HG03469 (cell line): ENCODE measurements around the gene UBL5.
A peak's percentile ranks its signal among the peaks of the same experiment; 100 is the strongest.
"Not testable (repeated sequence)": the region's sequence is repeated elsewhere in the genome, so short reads cannot be mapped to it uniquely, and the experiment has no call there.

Experiments
- ATAC-seq: cut with Tn5 transposase; IDR thresholded peaks from one replicate; pipeline ENCODE4 v1.9.1; 2021; ENCODE audit warnings: mild to moderate bottlenecking, moderate library complexity, moderate number of reproducible peaks; ENCODE audit not compliant: unreplicated experiment

Gene UBL5

GRCh38 chr19:9808855-9809824, 18.6 kb upstream of the UBL5 start:
- no peak for ATAC-seq

GRCh38 chr19:9811139-9811538, 16.6 kb upstream of the UBL5 start:
- no peak for ATAC-seq

GRCh38 chr19:9818175-9818733, 9.5 kb upstream of the UBL5 start:
- no peak for ATAC-seq

- ATAC-seq = peak; percentile 71
Observed at GRCh38 chr19:9818734-9819595, 8.8 kb upstream of the UBL5 start, which contains the start of gene FBXL12. Gene FBXL12 (minus strand): TSS chr19:9819079. CDS start chr19:9818813, 266 bp downstream.

- no peak for ATAC-seq
Observed at GRCh38 chr19:9819596-9819909, 8.2 kb upstream of the UBL5 start.

GRCh38 chr19:9820034-9820433, 7.7 kb upstream of the UBL5 start:
- not testable (repeated sequence) for ATAC-seq

GRCh38 chr19:9823816-9824215, 3.9 kb upstream of the UBL5 start:
- no peak for ATAC-seq

GRCh38 chr19:9828551-9829063, 889 bp downstream of the UBL5 start:
- ATAC-seq = no peak

GRCh38 chr19:9834307-9834725, 6.6 kb downstream of the UBL5 start:
- ATAC-seq = no peak

GRCh38 chr19:9834726-9835506, 7.2 kb downstream of the UBL5 start, which contains the start of gene PIN1:
Gene PIN1 (plus strand): TSS chr19:9835318. CDS start chr19:9835345, 27 bp downstream.
- peak; percentile 74 for ATAC-seq

GRCh38 chr19:9835507-9835949, 7.8 kb downstream of the UBL5 start:
- ATAC-seq = peak; percentile 12

GRCh38 chr19:9836021-9836420, 8.3 kb downstream of the UBL5 start:
- ATAC-seq = no peak

- ATAC-seq = no peak
Observed at GRCh38 chr19:9838324-9838723, 10.6 kb downstream of the UBL5 start.

- no peak for ATAC-seq
Observed at GRCh38 chr19:9839415-9839814, 11.7 kb downstream of the UBL5 start.

GRCh38 chr19:9842834-9843625, 15.3 kb downstream of the UBL5 start:
- no peak for ATAC-seq

GRCh38 chr19:9843626-9844273, 16.0 kb downstream of the UBL5 start:
- not testable (repeated sequence) for ATAC-seq

- ATAC-seq = no peak
Observed at GRCh38 chr19:9847087-9847671, 19.5 kb downstream of the UBL5 start.

- ATAC-seq = no peak
Observed at GRCh38 chr19:9848060-9848459, 20.3 kb downstream of the UBL5 start.
